HG03159 (cell line): ENCODE data around the gene KRTAP4-5.
"Not testable (repeated sequence)": the region's sequence is repeated elsewhere in the genome, so short reads cannot be mapped to it uniquely, and the experiment has no call there.

Experiments used
- ATAC-seq: cut with Tn5 transposase; IDR thresholded peaks from one replicate; pipeline ENCODE4 v1.9.1; 2021; ENCODE audit warnings: mild to moderate bottlenecking, moderate library complexity; ENCODE audit not compliant: unreplicated experiment

KRTAP4-5 gene

GRCh38 chr17:41147531-41148204, 2.0 kb downstream of the KRTAP4-5 start:
- no peak for ATAC-seq

- ATAC-seq, result no peak
These were observed 4.4 kb downstream of the KRTAP4-5 start for GRCh38 chr17:41145261-41145660.

- no peak for ATAC-seq
These were observed 4.8 kb downstream of the KRTAP4-5 start for GRCh38 chr17:41144846-41145245.

GRCh38 chr17:41141361-41141760, 8.3 kb downstream of the KRTAP4-5 start:
- ATAC-seq, result no peak

GRCh38 chr17:41140360-41141131, 9.1 kb downstream of the KRTAP4-5 start, which contains the start of gene KRTAP4-6:
Gene KRTAP4-6 (minus strand): TSS chr17:41140544. CDS start chr17:41140487, 57 bp downstream.
- ATAC-seq, result no peak

GRCh38 chr17:41139865-41140264, 9.8 kb downstream of the KRTAP4-5 start:
- not testable (repeated sequence) for ATAC-seq

- ATAC-seq, result no peak
These were observed 15.5 kb downstream of the KRTAP4-5 start for GRCh38 chr17:41133880-41134735.

GRCh38 chr17:41131979-41132378, 17.6 kb downstream of the KRTAP4-5 start:
- ATAC-seq, result no peak

- no peak for ATAC-seq
These were observed 22.3 kb downstream of the KRTAP4-5 start for GRCh38 chr17:41127371-41127770.

- ATAC-seq, result no peak
These were observed 23.2 kb downstream of the KRTAP4-5 start for GRCh38 chr17:41126412-41126811.

GRCh38 chr17:41125064-41125463, 24.6 kb downstream of the KRTAP4-5 start:
- no peak for ATAC-seq

GRCh38 chr17:41123991-41124371, 25.6 kb downstream of the KRTAP4-5 start, which contains the start of gene KRTAP4-12:
Gene KRTAP4-12 (minus strand): TSS chr17:41124182. CDS start chr17:41124122, 60 bp downstream.
- not testable (repeated sequence) for ATAC-seq

GRCh38 chr17:41123292-41123990, 26.2 kb downstream of the KRTAP4-5 start:
- not testable (repeated sequence) for ATAC-seq

GRCh38 chr17:41121742-41122141, 27.9 kb downstream of the KRTAP4-5 start:
- ATAC-seq, result no peak

GRCh38 chr17:41119696-41120690, 29.6 kb downstream of the KRTAP4-5 start:
- not testable (repeated sequence) for ATAC-seq

- ATAC-seq, result no peak
These were observed 30.9 kb downstream of the KRTAP4-5 start for GRCh38 chr17:41118721-41119120.

- ATAC-seq, result not testable (repeated sequence)
These were observed 31.7 kb downstream of the KRTAP4-5 start, which contains the start of gene KRTAP4-11 for GRCh38 chr17:41117846-41118386. Gene KRTAP4-11 (minus strand): TSS chr17:41118373. CDS start chr17:41118315, 58 bp downstream.

GRCh38 chr17:41116297-41116696, 33.3 kb downstream of the KRTAP4-5 start:
- no peak for ATAC-seq
